ENCODE data around the gene TCERG1L.
"Not testable (repeated sequence)": the region's sequence is repeated elsewhere in the genome, so short reads cannot be mapped to it uniquely, and the experiment has no call there.

TCERG1L gene

GRCh38 chr10:131237991-131238651, 73.4 kb downstream of the TCERG1L start:
- no peaks in the 10 kb centered on the region for H3K9me3 ChIP-seq
- H3K36me3 ChIP-seq: no peaks in the 10 kb centered on the region
- intact Hi-C loops (cut with DNase I; ENCODE audit: low total_unique reads): no loop called here
- H3K4me1 ChIP-seq: no peaks in the 10 kb centered on the region
- DNase-seq: no peak
- no peak for TF ChIP-seq CTCF (IDR thresholded peaks at IDR 0.05)
- H3K4me3 ChIP-seq: no peak overlapping the region
- H3K27me3 ChIP-seq: peaks cover 0 to 14% of the 10 kb centered on the region in 2 donors
- H3K27ac ChIP-seq: no peak overlapping the region

- intact Hi-C loops (cut with DNase I; ENCODE audit: low total_unique reads); DNase-seq; H3K36me3 ChIP-seq; H3K4me3 ChIP-seq; H3K4me1 ChIP-seq; H3K27ac ChIP-seq; H3K27me3 ChIP-seq: not testable (repeated sequence)
- H3K9me3 ChIP-seq: peaks cover 0 to 10% (median 0%) of the 10 kb centered on the region in 3 donors
These were observed 76.9 kb downstream of the TCERG1L start for GRCh38 chr10:131234606-131235005.

GRCh38 chr10:131233611-131234258, 77.8 kb downstream of the TCERG1L start:
- Histone ChIP-seq H3K36me3 (no peaks in the 10 kb centered on the region), H3K9me3 (peaks cover 0 to 15% (median 0%) of the 10 kb centered on the region in 3 donors), H3K4me3 (no peak overlapping the region), H3K4me1 (no peaks in the 10 kb centered on the region), H3K27me3 (peaks cover 0 to 6% of the 10 kb centered on the region in 2 donors), H3K27ac (no peak overlapping the region)
- intact Hi-C loops (cut with DNase I; ENCODE audit: low total_unique reads): no loop called here
- TF ChIP-seq CTCF (IDR thresholded peaks at IDR 0.05): no peak
- DNase-seq: no peak

- DNase-seq: no peak
- TF ChIP-seq CTCF (IDR thresholded peaks at IDR 0.05): no peak
- peaks cover 0 to 15% (median 0%) of the 10 kb centered on the region in 3 donors for H3K9me3 ChIP-seq
- intact Hi-C loops (cut with DNase I; ENCODE audit: low total_unique reads): no loop called here
- H3K27me3 ChIP-seq: no peaks in the 10 kb centered on the region
- H3K4me1 ChIP-seq: no peaks in the 10 kb centered on the region
- H3K27ac ChIP-seq: no peak overlapping the region
- H3K4me3 ChIP-seq: no peak overlapping the region
- H3K36me3 ChIP-seq: no peaks in the 10 kb centered on the region
These were observed 79.5 kb downstream of the TCERG1L start for GRCh38 chr10:131231965-131232541.

DNA sequence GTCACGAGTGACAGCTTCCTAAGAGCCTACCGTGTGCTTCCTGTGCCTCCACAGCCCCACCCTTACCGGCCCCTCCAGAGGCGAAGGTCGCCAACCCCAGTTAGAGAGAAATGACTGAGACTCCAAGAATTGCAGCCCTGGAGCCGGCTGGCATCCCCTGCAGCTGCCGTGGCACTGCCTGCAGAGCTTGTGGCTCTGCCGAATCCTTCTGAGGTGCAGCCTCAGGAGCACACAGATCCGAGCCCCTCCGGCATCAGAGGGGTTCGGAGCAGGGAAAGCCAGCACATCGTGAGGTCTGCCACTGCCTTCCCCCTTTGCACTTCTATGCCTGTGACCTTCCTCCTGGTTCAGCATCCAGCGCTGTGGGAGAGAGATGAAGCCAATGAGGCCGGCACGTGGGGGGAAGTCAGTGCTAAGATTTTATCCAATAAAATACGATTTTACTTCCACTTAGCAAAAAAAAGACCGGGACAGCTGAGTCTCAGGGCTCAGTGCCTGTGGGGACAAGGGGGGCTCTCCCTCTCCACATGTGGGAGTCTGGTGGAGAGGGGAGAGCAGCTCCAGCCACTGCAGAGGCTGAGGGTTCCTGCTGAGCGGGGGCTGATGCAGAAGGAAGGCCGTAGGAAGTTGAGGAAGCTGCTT, 80.1 kb downstream of the TCERG1L start:
- no peak for DNase-seq
- TF ChIP-seq CTCF (IDR thresholded peaks at IDR 0.05): no peak
- H3K36me3 ChIP-seq: no peaks in the 10 kb centered on the region
- intact Hi-C loops (cut with DNase I; ENCODE audit: low total_unique reads): no loop called here
- H3K4me3 ChIP-seq: no peak overlapping the region
- H3K9me3 ChIP-seq: peaks cover 0 to 15% (median 0%) of the 10 kb centered on the region in 3 donors
- H3K27me3 ChIP-seq: no peaks in the 10 kb centered on the region
- no peaks in the 10 kb centered on the region for H3K4me1 ChIP-seq
- H3K27ac ChIP-seq: no peak overlapping the region
